ENCODE results near the gene GLP1R. TPM values are rescaled to one million over a fixed set of nuclear protein-coding genes. Genes with fewer than 3 reads are reported as not detected.
A peak's percentile ranks its signal among the peaks of the same experiment; 100 is the strongest.

Gene GLP1R
- total and polyA plus RNA-seq, 4 donors: not detected

DNA sequence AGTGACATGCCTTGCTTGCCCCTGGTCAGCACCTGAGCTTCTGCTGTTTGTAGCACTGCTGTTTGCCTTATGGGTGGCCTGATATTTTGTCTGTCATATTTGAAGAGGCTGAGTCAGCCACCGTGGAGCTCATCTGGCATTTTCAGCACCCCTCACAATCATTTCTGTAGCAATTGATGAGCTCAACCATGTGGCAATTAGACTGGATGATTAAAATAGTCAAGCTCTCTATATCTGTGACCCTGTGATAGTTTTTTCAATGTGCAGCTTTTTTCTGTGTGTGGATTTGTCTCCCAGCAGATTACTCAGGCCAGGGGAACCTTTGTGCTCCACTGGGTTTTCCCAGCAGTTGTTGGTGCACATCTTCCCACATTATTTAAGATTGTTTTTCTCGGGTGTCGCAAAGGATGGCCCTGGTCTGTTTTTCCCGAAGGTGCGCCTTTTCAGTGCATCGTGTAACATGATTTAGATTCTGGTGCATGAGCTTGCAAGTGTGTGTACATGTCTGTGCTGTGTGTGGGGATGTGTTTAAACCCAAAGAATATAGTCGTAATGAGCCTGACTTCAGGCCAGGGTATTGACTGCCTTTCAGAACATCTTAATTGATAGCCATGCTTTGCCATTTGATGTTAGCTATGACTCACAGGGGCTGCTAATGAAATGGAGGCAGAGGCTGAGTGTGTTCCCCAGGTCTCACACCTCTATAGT, 31.6 kb upstream of the GLP1R start:
- Histone ChIP-seq H3K4me3 (ENCODE audit: low read length in 2 of 2) (no peak overlapping the region), H3K9me3 (ENCODE audit: control insufficient read depth, low read length) (peaks cover 2% of the 10 kb centered on the region), H3K27me3 (ENCODE audit: control insufficient read depth in 1 of 2, insufficient read depth in 2 of 2, low read length in 1 of 2) (peaks cover 0 to 5% of the 10 kb centered on the region in 2 donors), H3K4me1 (ENCODE audit: control insufficient read depth in 1 of 2, insufficient read depth in 2 of 2, low read length in 2 of 2) (no peaks in the 10 kb centered on the region), H3K36me3 (ENCODE audit: control insufficient read depth in 1 of 2, insufficient read depth in 2 of 2, low read length in 1 of 2) (no peaks in the 10 kb centered on the region), H3K27ac (ENCODE audit: low read depth in 1 of 2, low read length in 2 of 2) (no peak overlapping the region)
- WGBS, 2 donors: 86 to 88% methylated on average over 7 of the region's 7 CpGs
- intact Hi-C loops (cut with DNase I): no loop called here
- DNase-seq (no peak), ATAC-seq (ENCODE audit: low FRiP score) (no peak)

DNA sequence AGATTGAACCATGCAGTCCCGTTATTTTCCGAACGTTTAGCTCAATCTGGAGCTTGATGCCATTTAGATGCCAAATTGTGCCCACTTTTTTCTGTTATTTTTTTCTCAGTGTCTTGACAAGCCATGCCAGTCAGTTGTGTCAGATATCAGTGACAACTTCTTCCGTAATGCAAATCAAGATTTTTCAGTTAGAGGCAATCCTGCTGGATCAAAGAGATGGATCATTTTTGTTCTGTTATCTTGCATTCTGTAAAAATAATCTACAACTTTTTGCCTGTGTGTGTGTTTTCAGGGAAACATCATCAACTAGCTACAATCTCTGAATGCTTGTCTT, 31.1 kb upstream of the GLP1R start:
- Histone ChIP-seq H3K4me3 (ENCODE audit: low read length in 2 of 2) (no peak overlapping the region), H3K4me1 (ENCODE audit: control insufficient read depth in 1 of 2, insufficient read depth in 2 of 2, low read length in 2 of 2) (no peaks in the 10 kb centered on the region), H3K9me3 (ENCODE audit: control insufficient read depth, low read length) (peaks cover 2% of the 10 kb centered on the region), H3K27me3 (ENCODE audit: control insufficient read depth in 1 of 2, insufficient read depth in 2 of 2, low read length in 1 of 2) (peaks cover 0 to 5% of the 10 kb centered on the region in 2 donors), H3K36me3 (ENCODE audit: control insufficient read depth in 1 of 2, insufficient read depth in 2 of 2, low read length in 1 of 2) (no peaks in the 10 kb centered on the region), H3K27ac (ENCODE audit: low read depth in 1 of 2, low read length in 2 of 2) (no peak overlapping the region)
- 69 to 77% methylated on average over 4 of the region's 4 CpGs for WGBS, 2 donors
- intact Hi-C loops (cut with DNase I): no loop called here
- DNase-seq (no peak), ATAC-seq (ENCODE audit: low FRiP score) (no peak)

DNA sequence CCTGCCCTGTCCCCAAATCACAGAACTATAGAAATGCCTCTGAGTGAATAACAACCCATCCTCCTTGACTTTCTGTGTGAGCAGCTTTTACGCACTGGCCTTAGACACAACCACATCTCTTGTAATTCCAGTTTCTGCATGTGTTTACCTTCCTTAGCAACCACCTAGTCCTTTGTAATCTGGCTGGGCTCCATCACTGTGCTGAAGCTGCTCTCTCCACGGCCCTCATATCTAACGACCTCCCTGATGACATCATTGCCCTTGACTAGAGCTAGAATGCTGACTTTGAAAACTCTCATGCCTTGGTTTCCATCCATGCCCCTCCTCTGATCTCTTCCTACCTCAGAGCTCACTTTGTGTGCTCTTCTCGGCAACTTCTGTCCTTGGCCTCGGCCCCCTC, 30.5 kb upstream of the GLP1R start:
- ATAC-seq (ENCODE audit: low FRiP score): no peak
- Histone ChIP-seq H3K4me1 (ENCODE audit: control insufficient read depth in 1 of 2, insufficient read depth in 2 of 2, low read length in 2 of 2) (no peaks in the 10 kb centered on the region), H3K36me3 (ENCODE audit: control insufficient read depth in 1 of 2, insufficient read depth in 2 of 2, low read length in 1 of 2) (no peaks in the 10 kb centered on the region), H3K27me3 (ENCODE audit: control insufficient read depth in 1 of 2, insufficient read depth in 2 of 2, low read length in 1 of 2) (peaks cover 0 to 5% of the 10 kb centered on the region in 2 donors), H3K27ac (ENCODE audit: low read depth in 1 of 2, low read length in 2 of 2) (no peak overlapping the region), H3K4me3 (ENCODE audit: low read length in 2 of 2) (no peak overlapping the region), H3K9me3 (ENCODE audit: control insufficient read depth, low read length) (peaks cover 2% of the 10 kb centered on the region)
- intact Hi-C loops (cut with DNase I): no loop called here
- 50 to 51% methylated on average over 5 of the region's 5 CpGs for WGBS, 2 donors
- no peak for DNase-seq

DNA sequence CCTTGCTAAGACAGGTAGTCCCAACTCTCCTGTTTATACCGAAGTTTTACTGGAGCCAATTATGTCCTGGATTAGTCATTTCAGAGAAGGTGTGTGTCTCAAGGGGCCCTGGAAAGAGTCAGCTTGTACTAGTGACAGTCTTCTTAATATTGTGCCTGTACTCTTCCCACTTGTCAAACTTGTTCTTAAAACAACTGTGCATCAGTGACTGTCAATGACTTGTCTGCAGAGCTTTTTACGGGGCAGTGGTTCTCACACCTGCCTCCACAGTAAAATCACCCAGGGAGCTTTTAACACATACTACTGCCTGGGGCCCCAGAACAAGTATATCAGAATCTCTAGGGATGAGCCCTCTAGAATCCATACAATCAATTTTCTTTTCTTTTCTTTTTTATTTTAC, 28.4 kb upstream of the GLP1R start:
- ATAC-seq (ENCODE audit: low FRiP score) (no peak), DNase-seq (no peak)
- Histone ChIP-seq H3K27ac (ENCODE audit: low read depth in 1 of 2, low read length in 2 of 2) (no peak overlapping the region), H3K9me3 (ENCODE audit: control insufficient read depth, low read length) (no peaks in the 10 kb centered on the region), H3K27me3 (ENCODE audit: control insufficient read depth in 1 of 2, insufficient read depth in 2 of 2, low read length in 1 of 2) (peaks cover 0 to 3% of the 10 kb centered on the region in 2 donors), H3K4me1 (ENCODE audit: control insufficient read depth in 1 of 2, insufficient read depth in 2 of 2, low read length in 2 of 2) (no peaks in the 10 kb centered on the region), H3K36me3 (ENCODE audit: control insufficient read depth in 1 of 2, insufficient read depth in 2 of 2, low read length in 1 of 2) (no peaks in the 10 kb centered on the region), H3K4me3 (ENCODE audit: low read length in 2 of 2) (no peak overlapping the region)
- WGBS, 2 donors: 69 to 85% methylated on average over 2 of the region's 2 CpGs
- intact Hi-C loops (cut with DNase I): no loop called here

DNA sequence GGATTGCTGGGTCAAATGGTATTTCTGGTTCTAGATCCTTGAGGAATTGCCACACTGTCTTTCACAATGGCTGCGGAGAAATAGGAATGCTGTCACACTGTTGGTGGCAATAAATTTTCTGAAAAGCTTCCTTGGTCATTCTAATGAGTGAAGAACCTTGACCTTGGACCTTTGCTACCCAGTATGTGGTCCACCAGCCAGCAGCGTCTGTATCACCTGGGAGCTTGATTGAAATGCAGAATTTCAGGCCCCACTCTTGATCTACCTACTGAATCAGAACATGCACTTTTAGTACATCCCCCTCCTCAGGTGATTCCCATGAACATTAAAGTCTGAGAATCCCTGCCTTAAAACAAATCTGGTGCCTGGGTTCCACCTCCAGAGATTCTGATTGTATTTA, 27.5 kb upstream of the GLP1R start:
- DNase-seq: no peak
- H3K4me1 ChIP-seq (ENCODE audit: control insufficient read depth in 1 of 2, insufficient read depth in 2 of 2, low read length in 2 of 2): no peaks in the 10 kb centered on the region
- WGBS, 2 donors: 69 to 78% methylated on average over 2 of the region's 2 CpGs

DNA sequence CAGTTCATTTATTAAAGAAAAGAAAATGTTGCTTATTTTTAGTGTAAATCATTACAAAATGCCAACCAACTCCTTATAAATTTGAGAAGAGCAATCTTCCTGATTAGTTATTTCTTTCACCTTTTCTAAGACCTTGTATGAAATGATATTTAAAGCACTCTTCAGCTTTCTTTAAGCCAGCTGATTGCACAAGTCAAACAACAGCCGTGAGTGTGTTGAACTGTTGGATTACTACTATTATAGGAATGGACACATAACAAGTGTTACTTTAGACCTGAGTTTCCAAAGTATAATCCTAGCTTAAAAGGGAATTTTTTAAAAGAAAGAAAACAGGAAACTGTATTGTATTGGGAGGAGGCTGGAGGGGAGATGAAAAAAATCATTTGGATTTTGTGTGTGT, 26.8 kb upstream of the GLP1R start:
- no peaks in the 10 kb centered on the region for H3K4me1 ChIP-seq (ENCODE audit: control insufficient read depth in 1 of 2, insufficient read depth in 2 of 2, low read length in 2 of 2)
- DNase-seq (no peak), ATAC-seq (ENCODE audit: low FRiP score) (no peak)
- no peak overlapping the region for H3K27ac ChIP-seq (ENCODE audit: low read depth in 1 of 2, low read length in 2 of 2)
- peaks cover 0 to 3% of the 10 kb centered on the region in 2 donors for H3K27me3 ChIP-seq (ENCODE audit: control insufficient read depth in 1 of 2, insufficient read depth in 2 of 2, low read length in 1 of 2)
- intact Hi-C loops (cut with DNase I): no loop called here
- no peaks in the 10 kb centered on the region for H3K36me3 ChIP-seq (ENCODE audit: control insufficient read depth in 1 of 2, insufficient read depth in 2 of 2, low read length in 1 of 2)
- H3K4me3 ChIP-seq (ENCODE audit: low read length in 2 of 2): no peak overlapping the region
- 77 to 81% methylated on average over 1 of the region's 1 CpG for WGBS, 2 donors
- no peaks in the 10 kb centered on the region for H3K9me3 ChIP-seq (ENCODE audit: control insufficient read depth, low read length)

More for the DNA sequence above, 27.5 kb upstream of the GLP1R start:
- peaks cover 0 to 3% of the 10 kb centered on the region in 2 donors for H3K27me3 ChIP-seq (ENCODE audit: control insufficient read depth in 1 of 2, insufficient read depth in 2 of 2, low read length in 1 of 2)
- intact Hi-C loops (cut with DNase I): no loop called here
- no peak overlapping the region for H3K27ac ChIP-seq (ENCODE audit: low read depth in 1 of 2, low read length in 2 of 2)
- no peaks in the 10 kb centered on the region for H3K36me3 ChIP-seq (ENCODE audit: control insufficient read depth in 1 of 2, insufficient read depth in 2 of 2, low read length in 1 of 2)
- H3K4me3 ChIP-seq (ENCODE audit: low read length in 2 of 2): no peak overlapping the region
- ATAC-seq (ENCODE audit: low FRiP score): no peak
- H3K9me3 ChIP-seq (ENCODE audit: control insufficient read depth, low read length): no peaks in the 10 kb centered on the region

DNA sequence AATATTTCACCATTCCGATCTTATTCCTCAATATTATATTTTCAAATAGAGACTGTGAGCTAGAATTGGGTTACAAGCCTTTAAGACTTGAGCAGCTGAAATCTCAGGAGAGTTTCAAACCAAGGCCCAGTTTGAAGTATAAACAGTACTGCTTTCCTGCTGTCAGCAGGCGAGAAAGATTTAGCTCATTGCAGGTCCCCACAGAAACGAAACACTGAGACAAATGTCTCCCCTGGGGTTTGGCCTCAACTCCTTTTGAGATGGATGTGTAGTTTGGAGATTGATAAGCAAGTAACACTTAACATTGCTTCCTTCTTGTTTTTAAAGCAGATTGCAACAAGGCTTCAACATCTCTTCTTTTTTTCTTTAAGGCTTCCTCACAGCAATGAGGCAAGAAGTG, 22.4 kb upstream of the GLP1R start:
- no peak for DNase-seq
- intact Hi-C loops (cut with DNase I): no loop called here
- Histone ChIP-seq H3K27ac (ENCODE audit: low read depth in 1 of 2, low read length in 2 of 2) (no peak overlapping the region), H3K36me3 (ENCODE audit: control insufficient read depth in 1 of 2, insufficient read depth in 2 of 2, low read length in 1 of 2) (no peaks in the 10 kb centered on the region), H3K9me3 (ENCODE audit: control insufficient read depth, low read length) (no peaks in the 10 kb centered on the region), H3K4me1 (ENCODE audit: control insufficient read depth in 1 of 2, insufficient read depth in 2 of 2, low read length in 2 of 2) (no peaks in the 10 kb centered on the region), H3K4me3 (ENCODE audit: low read length in 2 of 2) (no peak overlapping the region), H3K27me3 (ENCODE audit: control insufficient read depth in 1 of 2, insufficient read depth in 2 of 2, low read length in 1 of 2) (no peaks in the 10 kb centered on the region)
- no peak for ATAC-seq (ENCODE audit: low FRiP score)
- 4 to 15% methylated on average over 3 of the region's 3 CpGs for WGBS, 2 donors

DNA sequence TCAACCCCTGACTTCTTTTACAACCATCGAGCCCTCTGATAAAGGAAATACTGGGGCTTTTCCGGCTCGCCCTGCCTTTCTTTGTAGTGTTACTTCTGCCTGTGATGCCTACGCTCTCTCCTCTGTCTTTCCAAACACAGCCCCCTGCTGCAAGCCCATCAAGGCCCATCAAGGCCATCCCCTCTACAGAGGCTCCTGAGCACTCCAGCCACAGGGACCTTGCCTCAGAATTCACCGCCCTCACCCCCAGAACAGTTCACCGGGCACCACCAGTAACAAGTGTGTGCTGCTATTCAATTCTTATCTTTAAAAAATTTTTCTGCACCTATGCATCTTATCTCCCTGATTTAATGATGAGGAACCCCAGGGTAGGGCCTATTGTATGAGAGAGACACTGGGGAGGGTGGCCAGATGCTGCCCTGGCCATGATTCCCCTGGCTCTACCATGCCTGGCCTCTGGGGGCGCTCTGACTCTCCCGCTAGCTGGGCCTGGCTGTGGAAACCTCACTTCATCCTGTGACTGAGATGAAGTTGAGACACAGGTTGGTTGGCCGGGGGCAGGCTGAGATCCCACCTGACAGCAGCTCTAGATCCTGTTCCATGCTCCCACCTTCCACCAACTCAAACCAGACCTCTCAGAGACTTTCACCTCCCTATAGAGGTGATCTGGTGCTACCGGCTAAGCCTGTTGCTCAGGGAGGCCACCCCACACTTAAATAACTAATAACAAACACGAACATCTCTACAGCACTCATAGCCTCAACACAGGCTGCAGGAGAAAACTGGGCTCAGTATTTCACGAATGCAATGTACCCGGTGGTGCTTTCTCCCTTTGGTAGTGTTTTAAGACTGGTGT, 19.2 kb upstream of the GLP1R start:
- DNase-seq: no peak
- H3K4me1 ChIP-seq (ENCODE audit: control insufficient read depth in 1 of 2, insufficient read depth in 2 of 2, low read length in 2 of 2): no peaks in the 10 kb centered on the region
- H3K27ac ChIP-seq (ENCODE audit: low read depth in 1 of 2, low read length in 2 of 2): no peak overlapping the region
- H3K4me3 ChIP-seq (ENCODE audit: low read length in 2 of 2): no peak overlapping the region
- WGBS, 2 donors: 76 to 77% methylated on average over 13 of the region's 13 CpGs
- intact Hi-C loops (cut with DNase I): no loop called here
- ATAC-seq (ENCODE audit: low FRiP score): peak; percentile 26
- no peaks in the 10 kb centered on the region for H3K36me3 ChIP-seq (ENCODE audit: control insufficient read depth in 1 of 2, insufficient read depth in 2 of 2, low read length in 1 of 2)
- no peaks in the 10 kb centered on the region for H3K9me3 ChIP-seq (ENCODE audit: control insufficient read depth, low read length)
- H3K27me3 ChIP-seq (ENCODE audit: control insufficient read depth in 1 of 2, insufficient read depth in 2 of 2, low read length in 1 of 2): no peaks in the 10 kb centered on the region

DNA sequence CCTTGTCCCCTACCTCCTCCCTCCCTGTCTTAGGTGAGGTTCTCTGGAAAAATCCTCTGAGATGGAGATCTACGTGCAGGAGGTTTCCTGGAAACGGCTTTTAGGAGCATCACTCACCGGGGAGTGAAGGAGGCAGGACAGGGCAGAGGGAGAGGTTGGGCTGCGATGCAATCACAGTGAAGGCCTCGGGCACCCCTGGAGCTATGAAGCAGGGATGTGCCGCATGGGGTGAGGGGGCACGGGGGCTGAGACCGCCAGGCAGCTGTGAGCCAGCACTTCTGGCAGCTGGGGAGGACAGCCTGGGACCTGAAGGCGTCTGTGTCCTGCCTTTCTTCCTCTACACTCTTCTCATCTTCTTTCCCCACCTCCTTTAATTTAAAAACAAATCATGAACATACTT, 12.9 kb upstream of the GLP1R start:
- no peaks in the 10 kb centered on the region for H3K27me3 ChIP-seq (ENCODE audit: control insufficient read depth in 1 of 2, insufficient read depth in 2 of 2, low read length in 1 of 2)
- no peaks in the 10 kb centered on the region for H3K9me3 ChIP-seq (ENCODE audit: control insufficient read depth, low read length)
- ATAC-seq (ENCODE audit: low FRiP score): no peak

More for the DNA sequence above, 12.9 kb upstream of the GLP1R start:
- no peak overlapping the region for H3K4me3 ChIP-seq (ENCODE audit: low read length in 2 of 2)
- H3K36me3 ChIP-seq (ENCODE audit: control insufficient read depth in 1 of 2, insufficient read depth in 2 of 2, low read length in 1 of 2): no peaks in the 10 kb centered on the region
- H3K4me1 ChIP-seq (ENCODE audit: control insufficient read depth in 1 of 2, insufficient read depth in 2 of 2, low read length in 2 of 2): no peaks in the 10 kb centered on the region
- DNase-seq: no peak
- WGBS, 2 donors: 41 to 47% methylated on average over 9 of the region's 9 CpGs
- intact Hi-C loops (cut with DNase I): no loop called here
- no peak overlapping the region for H3K27ac ChIP-seq (ENCODE audit: low read depth in 1 of 2, low read length in 2 of 2)
